HepG2 (cell line): Measurements from ENCODE around the gene LRRC3C. TPM values are rescaled to one million over a fixed set of nuclear protein-coding genes. Genes with fewer than 3 reads are reported as not detected.

Experiments
- E2F1 ChIP-seq: sonication (generic); formaldehyde crosslinking; IDR thresholded peaks from 2 replicates; pipeline ENCODE4 v1.5.0; 2020; ENCODE audit warnings: missing genetic modification reagents
- GATAD1 ChIP-seq: IDR thresholded peaks from 2 replicates; pipeline ENCODE4 v1.6.1; 2016; ENCODE audit warnings: missing genetic modification reagents, missing compliant biosample characterization
- MIER2 ChIP-seq: IDR thresholded peaks from 2 replicates; pipeline ENCODE4 v1.6.1; 2016; ENCODE audit warnings: missing biosample characterization, missing genetic modification reagents
- NR2F2 ChIP-seq: IDR thresholded peaks from 2 replicates; pipeline ENCODE4 v1.6.1; 2012; ENCODE audit warnings: low read depth, inconsistent platforms, borderline replicate concordance
- RNF2 ChIP-seq: fragments of 450-650 bp; conservative IDR thresholded peaks from 2 replicates; pipeline ENCODE4 v1.6.1; 2016; ENCODE audit warnings: low read depth
- RXRA ChIP-seq: sonication (generic); formaldehyde crosslinking; IDR thresholded peaks from 2 replicates; pipeline ENCODE4 v1.5.1; 2020; ENCODE audit warnings: missing genetic modification reagents
- TCF7 ChIP-seq: sonication (generic); IDR thresholded peaks from 2 replicates; pipeline ENCODE4 v1.6.1; 2016; ENCODE audit warnings: antibody characterized with exemption, low read depth
- ZNF407 ChIP-seq: sonication (generic); formaldehyde crosslinking; IDR thresholded peaks from one replicate; pipeline ENCODE4 v1.5.1; 2020; ENCODE audit warnings: mild to moderate bottlenecking, missing genetic modification reagents; ENCODE audit errors: not compliant biosample characterization
- ZNF549 ChIP-seq: sonication (generic); formaldehyde crosslinking; IDR thresholded peaks from 2 replicates; pipeline ENCODE4 v1.5.0; 2020; ENCODE audit warnings: missing genetic modification reagents
- ZSCAN9 ChIP-seq: IDR thresholded peaks from 2 replicates; pipeline ENCODE4 v1.6.1; 2016; ENCODE audit warnings: borderline replicate concordance
- polyA plus RNA-seq, 8 experiments: library from polyadenylated mRNA; depleted of rRNA in 3 of 8; stranded (reverse) in 7 of 8; unstranded in 1 of 8; fragments of >200 nt; fragmentation: Illumina TruSeq in 4 of 8; extraction: Trizol in 4 of 8; gene quantifications; 2 replicates each; pipeline versions ENCODE4 v1.2.1 to v1.2.3, GENCODE V29; 2011 to 2016; ENCODE audit warnings: low read depth in 4 of 8, missing spikeins in 1 of 8, mixed read lengths in 1 of 8; ENCODE audit not compliant: insufficient read depth in 1 of 8
- total RNA-seq, 5 experiments: library from RNA; depleted of rRNA; stranded (reverse); fragments of >200 nt; fragmentation: Illumina TruSeq; extraction: Trizol; gene quantifications; 2 replicates each; pipeline ENCODE4 v1.2.3, GENCODE V29; 2016; ENCODE audit warnings: low read depth in 1 of 5
- TF ChIP-seq, protein P1 (sequence below): sonication (generic); formaldehyde crosslinking; IDR thresholded peaks from 2 replicates; pipeline ENCODE4 v1.8.1; 2023; ENCODE audit warnings: missing genetic modification reagents, inconsistent platforms, borderline replicate concordance
- TF ChIP-seq, protein P2 (sequence below): IDR thresholded peaks from 2 replicates; pipeline ENCODE4 v1.6.1; 2016; ENCODE audit warnings: low read depth, borderline replicate concordance
- TF ChIP-seq, protein P3 (sequence below): sonication (generic); formaldehyde crosslinking; IDR thresholded peaks from 2 replicates; pipeline ENCODE4 v1.4.0; 2020; ENCODE audit warnings: missing genetic modification reagents
- TF ChIP-seq, protein P4 (sequence below): IDR thresholded peaks from 2 replicates; pipeline ENCODE4 v1.6.1; 2016; ENCODE audit warnings: low read depth, control low read depth

LRRC3C gene
- total and polyA plus RNA-seq, 2 of the 13 experiments (the other 11 are each of a cell fraction or from before 2014, with no cell fraction given), result 0.17 TPM; not detected in 1

DNA sequence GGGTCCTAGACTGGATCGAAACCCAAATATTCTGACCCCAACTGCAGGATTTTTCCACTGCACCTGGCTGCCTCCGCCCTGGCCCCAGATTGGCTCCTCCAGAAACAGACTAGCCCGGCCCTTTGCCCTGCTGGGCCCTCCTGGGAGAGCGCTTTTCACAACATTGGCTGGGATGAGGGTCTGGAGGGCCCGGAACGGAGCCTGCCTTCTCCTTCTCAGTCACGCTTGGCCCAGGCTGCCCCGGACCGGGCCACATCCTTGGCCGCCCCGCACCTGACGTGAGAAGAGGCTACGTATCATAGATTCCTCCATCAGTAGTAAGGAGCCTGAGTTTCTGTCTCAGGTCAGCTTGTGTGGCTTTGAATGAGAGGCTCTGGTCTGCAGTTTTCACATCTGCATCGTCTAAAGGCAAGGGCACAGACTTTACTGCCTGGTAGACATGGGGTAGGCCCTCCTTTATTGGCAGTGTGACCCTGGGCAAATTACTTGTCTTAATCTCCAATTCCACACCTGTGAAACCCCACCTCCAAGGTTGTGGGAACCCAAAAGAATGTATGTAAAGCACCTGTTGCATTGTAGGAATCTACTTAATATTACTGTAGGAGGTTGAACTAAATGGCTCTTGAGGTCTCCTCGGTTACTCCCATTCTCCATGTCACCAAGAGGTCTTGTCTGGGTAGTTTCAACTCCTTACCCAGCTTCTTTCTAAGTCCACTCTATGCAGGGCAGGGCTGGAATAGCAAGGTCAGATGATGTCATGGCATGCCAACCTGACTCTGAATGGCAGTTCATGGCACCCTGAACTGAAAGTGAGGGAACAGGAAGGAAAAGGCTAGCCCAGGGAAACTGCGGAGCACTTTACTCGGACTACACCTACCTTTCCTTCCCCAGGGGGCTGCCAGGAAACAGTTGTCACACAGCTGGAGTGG lies 661 bp downstream of the LRRC3C start (continued):
- TF ChIP-seq, protein P1, sequence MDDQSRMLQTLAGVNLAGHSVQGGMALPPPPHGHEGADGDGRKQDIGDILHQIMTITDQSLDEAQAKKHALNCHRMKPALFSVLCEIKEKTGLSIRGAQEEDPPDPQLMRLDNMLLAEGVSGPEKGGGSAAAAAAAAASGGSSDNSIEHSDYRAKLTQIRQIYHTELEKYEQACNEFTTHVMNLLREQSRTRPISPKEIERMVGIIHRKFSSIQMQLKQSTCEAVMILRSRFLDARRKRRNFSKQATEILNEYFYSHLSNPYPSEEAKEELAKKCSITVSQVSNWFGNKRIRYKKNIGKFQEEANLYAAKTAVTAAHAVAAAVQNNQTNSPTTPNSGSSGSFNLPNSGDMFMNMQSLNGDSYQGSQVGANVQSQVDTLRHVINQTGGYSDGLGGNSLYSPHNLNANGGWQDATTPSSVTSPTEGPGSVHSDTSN (CRISPR knock-in tag), result no peak
- TF ChIP-seq, protein P2, sequence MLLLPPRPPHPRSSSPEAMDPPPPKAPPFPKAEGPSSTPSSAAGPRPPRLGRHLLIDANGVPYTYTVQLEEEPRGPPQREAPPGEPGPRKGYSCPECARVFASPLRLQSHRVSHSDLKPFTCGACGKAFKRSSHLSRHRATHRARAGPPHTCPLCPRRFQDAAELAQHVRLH, result no peak
- TF ChIP-seq, protein P3, sequence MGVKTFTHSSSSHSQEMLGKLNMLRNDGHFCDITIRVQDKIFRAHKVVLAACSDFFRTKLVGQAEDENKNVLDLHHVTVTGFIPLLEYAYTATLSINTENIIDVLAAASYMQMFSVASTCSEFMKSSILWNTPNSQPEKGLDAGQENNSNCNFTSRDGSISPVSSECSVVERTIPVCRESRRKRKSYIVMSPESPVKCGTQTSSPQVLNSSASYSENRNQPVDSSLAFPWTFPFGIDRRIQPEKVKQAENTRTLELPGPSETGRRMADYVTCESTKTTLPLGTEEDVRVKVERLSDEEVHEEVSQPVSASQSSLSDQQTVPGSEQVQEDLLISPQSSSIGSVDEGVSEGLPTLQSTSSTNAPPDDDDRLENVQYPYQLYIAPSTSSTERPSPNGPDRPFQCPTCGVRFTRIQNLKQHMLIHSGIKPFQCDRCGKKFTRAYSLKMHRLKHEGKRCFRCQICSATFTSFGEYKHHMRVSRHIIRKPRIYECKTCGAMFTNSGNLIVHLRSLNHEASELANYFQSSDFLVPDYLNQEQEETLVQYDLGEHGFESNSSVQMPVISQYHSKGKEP (CRISPR knock-in tag), result no peak
- TF ChIP-seq RNF2, result no peak
- TF ChIP-seq ZNF549, result no peak
- TF ChIP-seq NR2F2, result no peak
- no peak for TF ChIP-seq RXRA (CRISPR knock-in tag)
- TF ChIP-seq TCF7, result no peak
- TF ChIP-seq E2F1 (CRISPR knock-in tag), result no peak
- no peak for TF ChIP-seq GATAD1 (CRISPR knock-in tag)
- TF ChIP-seq, protein P4, sequence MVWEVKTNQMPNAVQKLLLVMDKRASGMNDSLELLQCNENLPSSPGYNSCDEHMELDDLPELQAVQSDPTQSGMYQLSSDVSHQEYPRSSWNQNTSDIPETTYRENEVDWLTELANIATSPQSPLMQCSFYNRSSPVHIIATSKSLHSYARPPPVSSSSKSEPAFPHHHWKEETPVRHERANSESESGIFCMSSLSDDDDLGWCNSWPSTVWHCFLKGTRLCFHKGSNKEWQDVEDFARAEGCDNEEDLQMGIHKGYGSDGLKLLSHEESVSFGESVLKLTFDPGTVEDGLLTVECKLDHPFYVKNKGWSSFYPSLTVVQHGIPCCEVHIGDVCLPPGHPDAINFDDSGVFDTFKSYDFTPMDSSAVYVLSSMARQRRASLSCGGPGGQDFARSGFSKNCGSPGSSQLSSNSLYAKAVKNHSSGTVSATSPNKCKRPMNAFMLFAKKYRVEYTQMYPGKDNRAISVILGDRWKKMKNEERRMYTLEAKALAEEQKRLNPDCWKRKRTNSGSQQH (CRISPR knock-in tag), result 0 out of 2 replicates have a peak, but pooled peaks have one; percentile 31
- TF ChIP-seq ZSCAN9 (CRISPR knock-in tag), result no peak
- TF ChIP-seq MIER2, result no peak
- peak; percentile 20 for TF ChIP-seq ZNF407 (CRISPR knock-in tag)
